Lower leg skin (tissue), 4 donors: ENCODE measurements around the gene PRLR. TPM values are rescaled to one million over a fixed set of nuclear protein-coding genes. Genes with fewer than 3 reads are reported as not detected.

ENCODE experiments used
- DNase-seq, 2 donors: peaks; one replicate each; pipeline ENCODE4 v3.0.0-alpha.2; 2019; ENCODE audit warnings: low spot score in 2 of 2
- H3K4me3 ChIP-seq: fragments of 200-600 bp; sonication (generic); 2 replicates; pipeline ENCODE4 v1.5.1; 2017; ENCODE audit warnings: mild to moderate bottlenecking, low read depth; ENCODE audit not compliant: poor library complexity, severe bottlenecking
- POLR2A ChIP-seq, 2 donors: fragments of 450-650 bp; IDR thresholded peaks; one replicate each; pipeline ENCODE4 v1.6.1; 2016 to 2017; ENCODE audit warnings: antibody characterized with exemption in 2 of 2, mild to moderate bottlenecking in 1 of 2, moderate library complexity in 1 of 2
- WGBS, 2 donors: methylation state at CpG; one replicate each; pipeline ENCODE4 v1.1.5; 2018; 5-methylcytosine and 5-hydroxymethylcytosine counted together
- intact Hi-C: fragments of 100-400 bp; cut with DNase I; formaldehyde crosslinking; loops from one replicate; pipeline ENCODE4 v1.15.0; 2023; ENCODE audit warnings: low total_unique reads
- total RNA-seq, 4 donors: library from RNA; depleted of rRNA; stranded (reverse); fragments of >200 nt; gene quantifications; one replicate each; pipeline ENCODE4 v1.1.0, GENCODE V29; 2016
- TF ChIP-seq, protein P1 (sequence below), 3 donors: fragments of 450-650 bp; IDR thresholded peaks; one replicate each; pipeline ENCODE4 v1.5.1; 2016; ENCODE audit warnings: antibody characterized with exemption in 3 of 3, mild to moderate bottlenecking in 3 of 3, moderate library complexity in 2 of 3

Gene PRLR
- total RNA-seq, 4 donors from 2014 or later: 6.1 to 11.4 (median 8.1) TPM

DNA sequence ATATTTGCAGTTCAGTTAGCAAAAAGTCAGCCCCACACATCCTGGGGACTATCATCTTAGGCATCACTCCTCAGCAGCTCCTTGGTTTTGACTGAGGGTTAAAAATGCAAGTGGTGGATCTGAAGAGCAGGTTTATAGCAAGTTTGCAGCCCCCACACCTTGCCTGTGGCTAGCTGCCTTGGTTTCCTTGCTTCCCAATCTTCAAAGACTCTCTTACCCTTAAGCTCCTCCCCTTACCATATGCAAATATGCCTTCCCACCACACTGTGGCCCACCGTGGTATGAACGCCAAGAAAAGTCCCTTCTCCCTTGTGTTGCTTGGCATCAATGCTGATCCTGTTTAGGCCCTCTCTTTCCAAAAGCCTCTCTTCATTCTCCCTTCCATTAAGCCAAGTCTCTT, 137.6 kb downstream of the PRLR start:
- no peak overlapping the region for H3K4me3 ChIP-seq
- DNase-seq: no peak
- no peak for TF ChIP-seq POLR2A (IDR thresholded peaks at IDR 0.05)
- TF ChIP-seq, protein P1, sequence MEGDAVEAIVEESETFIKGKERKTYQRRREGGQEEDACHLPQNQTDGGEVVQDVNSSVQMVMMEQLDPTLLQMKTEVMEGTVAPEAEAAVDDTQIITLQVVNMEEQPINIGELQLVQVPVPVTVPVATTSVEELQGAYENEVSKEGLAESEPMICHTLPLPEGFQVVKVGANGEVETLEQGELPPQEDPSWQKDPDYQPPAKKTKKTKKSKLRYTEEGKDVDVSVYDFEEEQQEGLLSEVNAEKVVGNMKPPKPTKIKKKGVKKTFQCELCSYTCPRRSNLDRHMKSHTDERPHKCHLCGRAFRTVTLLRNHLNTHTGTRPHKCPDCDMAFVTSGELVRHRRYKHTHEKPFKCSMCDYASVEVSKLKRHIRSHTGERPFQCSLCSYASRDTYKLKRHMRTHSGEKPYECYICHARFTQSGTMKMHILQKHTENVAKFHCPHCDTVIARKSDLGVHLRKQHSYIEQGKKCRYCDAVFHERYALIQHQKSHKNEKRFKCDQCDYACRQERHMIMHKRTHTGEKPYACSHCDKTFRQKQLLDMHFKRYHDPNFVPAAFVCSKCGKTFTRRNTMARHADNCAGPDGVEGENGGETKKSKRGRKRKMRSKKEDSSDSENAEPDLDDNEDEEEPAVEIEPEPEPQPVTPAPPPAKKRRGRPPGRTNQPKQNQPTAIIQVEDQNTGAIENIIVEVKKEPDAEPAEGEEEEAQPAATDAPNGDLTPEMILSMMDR (IDR thresholded peaks at IDR 0.05): no peak
- WGBS, 2 donors: 88% methylated on average over 2 of the region's 2 CpGs
- intact Hi-C loops: no loop called here

DNA sequence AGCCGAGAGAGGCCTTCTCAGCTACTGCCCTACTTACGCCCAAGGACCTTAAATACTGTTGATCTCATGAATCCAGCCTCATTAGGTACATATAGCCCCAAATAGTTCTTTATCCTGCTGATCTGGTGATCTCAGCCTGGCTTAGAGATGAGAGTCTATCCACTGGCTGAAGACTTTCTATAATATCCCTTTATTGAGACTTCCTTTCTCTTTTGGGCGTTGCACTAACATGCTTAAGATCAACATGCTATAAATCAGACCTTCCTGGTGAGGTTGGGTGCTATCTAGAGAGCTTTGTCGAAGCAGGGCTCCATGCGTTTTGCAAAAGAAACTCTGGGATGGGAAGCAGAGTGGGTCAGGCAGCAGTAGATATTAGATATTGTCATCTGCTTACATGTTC, 138.6 kb downstream of the PRLR start:
- intact Hi-C loops: no loop called here
- WGBS, 2 donors: 61 to 67% methylated on average over 5 of the region's 5 CpGs
- no peak for DNase-seq
- TF ChIP-seq, protein P1 (IDR thresholded peaks at IDR 0.05): no peak
- no peak for TF ChIP-seq POLR2A (IDR thresholded peaks at IDR 0.05)
- no peak overlapping the region for H3K4me3 ChIP-seq

DNA sequence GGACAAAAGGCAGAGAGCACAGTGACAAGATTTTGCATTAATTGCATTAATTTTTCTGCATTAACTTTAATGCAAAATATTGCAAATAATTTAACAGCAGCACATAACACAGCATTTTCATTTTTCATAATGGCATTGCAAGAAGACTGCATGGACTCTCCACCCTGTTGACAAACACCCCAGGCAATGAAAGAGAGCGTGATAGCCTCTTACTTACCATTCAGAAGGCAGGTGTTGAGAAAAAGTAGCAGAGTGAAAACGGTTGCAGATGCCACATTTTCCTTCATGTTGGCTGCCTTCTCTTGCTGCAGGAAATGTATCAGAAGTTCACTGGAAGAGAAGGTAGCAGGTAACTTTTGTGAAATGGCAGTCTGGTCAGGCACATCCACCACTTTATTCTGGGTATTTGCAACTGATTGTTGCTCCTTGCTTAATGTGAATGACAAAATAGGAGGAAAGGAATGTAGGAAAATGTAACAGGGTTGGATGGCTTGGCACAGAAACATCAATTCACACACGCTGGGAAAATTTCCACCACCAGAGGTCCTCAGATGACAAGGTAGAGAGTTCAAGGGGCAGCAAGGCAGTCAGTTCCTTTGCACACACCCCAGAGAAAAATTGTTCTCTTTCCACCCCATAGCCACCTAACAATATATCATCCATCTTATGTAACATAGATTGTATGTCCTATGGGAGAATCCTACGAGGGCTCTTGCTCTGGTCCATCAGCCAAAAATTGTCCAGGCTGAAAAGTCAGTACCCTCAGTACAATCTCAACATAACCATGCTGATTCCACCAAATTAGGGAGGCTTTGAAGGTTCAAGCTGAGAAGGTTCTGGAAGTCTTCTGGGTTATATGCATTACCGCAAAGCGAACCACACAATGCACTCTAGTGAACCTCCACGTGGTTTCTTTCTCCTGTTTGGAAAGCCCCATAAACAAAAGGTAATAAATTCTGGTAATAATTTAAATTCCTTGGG, 140.7 kb downstream of the PRLR start:
- peak; percentile 73 to 89 for DNase-seq
- WGBS, 2 donors: 50 to 62% methylated on average over 7 of the region's 7 CpGs
- intact Hi-C loops: loop anchor here (5.0 kb wide), 1 partner anchor 353 kb away; no protein-coding TSS in a partner anchor
- no peak overlapping the region for H3K4me3 ChIP-seq
- TF ChIP-seq POLR2A (IDR thresholded peaks at IDR 0.05): no peak
- TF ChIP-seq, protein P1 (IDR thresholded peaks at IDR 0.05): no peak

DNA sequence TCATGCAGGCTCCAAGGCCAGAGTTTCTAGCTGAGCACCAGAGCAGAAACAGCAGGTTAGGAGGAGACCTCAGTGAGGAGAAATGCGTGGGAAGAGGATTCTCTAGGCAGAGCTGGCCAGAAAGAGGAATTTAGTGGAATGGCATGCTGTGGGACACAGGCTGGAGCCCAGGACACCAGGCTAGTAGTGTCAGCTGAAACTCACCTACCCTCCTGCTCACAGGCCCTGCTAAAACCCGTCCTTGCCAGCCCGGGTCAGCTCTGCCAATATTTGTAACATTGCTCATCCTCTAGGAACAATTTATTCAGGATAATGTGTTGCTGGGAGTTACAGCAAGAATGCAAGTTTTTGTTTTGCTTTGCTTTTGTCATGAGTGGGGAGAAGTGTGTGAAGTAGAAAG, 142.3 kb downstream of the PRLR start:
- DNase-seq: no peak
- H3K4me3 ChIP-seq: no peak overlapping the region
- no peak for TF ChIP-seq POLR2A (IDR thresholded peaks at IDR 0.05)
- TF ChIP-seq, protein P1 (IDR thresholded peaks at IDR 0.05): no peak
- intact Hi-C loops: loop anchor here (5.0 kb wide), 1 partner anchor 354 kb away; no protein-coding TSS in a partner anchor
- WGBS, 2 donors: 40 to 56% methylated on average over 3 of the region's 3 CpGs

DNA sequence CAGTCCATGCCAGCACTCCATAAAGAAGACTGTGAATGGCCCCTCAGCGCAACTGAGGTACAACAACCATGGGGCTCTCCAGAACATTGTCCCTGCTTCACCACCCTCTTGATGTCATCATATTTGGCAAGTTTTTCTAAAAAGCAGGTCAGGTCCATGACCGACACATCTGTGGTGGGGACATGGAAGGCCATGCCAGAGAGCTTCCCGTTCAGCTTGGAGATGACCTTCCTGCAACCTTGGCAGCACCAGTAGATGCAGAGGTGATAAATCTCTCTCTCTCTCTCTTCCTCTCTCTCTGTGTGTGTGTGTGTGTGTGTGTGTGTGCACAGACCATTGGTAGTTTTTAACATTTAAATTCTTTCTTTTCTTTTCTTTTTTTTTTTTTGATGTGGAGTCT, 147.1 kb downstream of the PRLR start:
- TF ChIP-seq POLR2A (IDR thresholded peaks at IDR 0.05): no peak
- TF ChIP-seq, protein P1 (IDR thresholded peaks at IDR 0.05): no peak
- intact Hi-C loops: no loop called here
- no peak for DNase-seq
- WGBS, 2 donors: 83 to 94% methylated on average over 3 of the region's 3 CpGs
- H3K4me3 ChIP-seq: no peak overlapping the region
